Endothelial cell of umbilical vein (primary cell): ENCODE results near the gene GOLIM4. TPM values are rescaled to one million over a fixed set of nuclear protein-coding genes. Genes with fewer than 3 reads are reported as not detected.

Experiments
- BruUV-seq: library from RNA; stranded (reverse); fragments of 400-500 nt; replicated peaks from 2 replicates; lab custom pipeline; 2021; lab: Mats Ljungman, UMichigan
- CTCF ChIA-PET: fragments of 300-600, 350-600 bp; sonication (Branson Sonifier 250); formaldehyde crosslinking; loops from one replicate; lab custom pipeline; 2021; ENCODE audit warnings: antibody characterized with exemption, inconsistent platforms; lab: Charles Lee
- POLR2A ChIA-PET: fragments of 300-600, 350-600 bp; sonication (Branson Sonifier 250); formaldehyde crosslinking; loops from one replicate; lab custom pipeline; 2021; ENCODE audit warnings: antibody characterized with exemption, inconsistent platforms; lab: Charles Lee
- DNase-seq: peaks from one replicate; pipeline ENCODE4 v3.0.0-alpha.2; 2011; ENCODE audit warnings: low read depth, low spot score
- FAIRE-seq: peaks from 2 replicates; lab custom pipeline; 2011; peaks lifted over from hg19 to GRCh38; lab: Jason Lieb, UNC
- H2AFZ ChIP-seq: 2 replicates; pipeline ENCODE4 v1.6.0; 2012; ENCODE audit warnings: low read depth, low read length, control low read depth, inconsistent platforms
- H3K27ac ChIP-seq: 2 replicates; pipeline ENCODE4 v1.5.1; 2011; ENCODE audit warnings: low read depth, mild to moderate bottlenecking, control low read depth, low read length, moderate library complexity; ENCODE audit not compliant: insufficient read depth
- H3K27me3 ChIP-seq, 2 experiments: 2 replicates each; pipeline versions ENCODE4 v1.6.0 to v1.6.1; 2011; ENCODE audit warnings: low read length in 2 of 2, mixed read lengths in 1 of 2; ENCODE audit not compliant: control insufficient read depth in 2 of 2, insufficient read depth in 2 of 2
- H3K36me3 ChIP-seq, 2 experiments: 2 replicates in 1 of 2; 3 replicates in 1 of 2; pipeline ENCODE4 v1.5.1; 2011; ENCODE audit warnings: low read length in 2 of 2, mild to moderate bottlenecking in 1 of 2, moderate library complexity in 1 of 2; ENCODE audit not compliant: control insufficient read depth in 2 of 2, insufficient read depth in 2 of 2; ENCODE audit errors: extremely low read depth in 1 of 2
- H3K4me1 ChIP-seq: 3 replicates; pipeline ENCODE4 v1.5.1; 2011; ENCODE audit warnings: mild to moderate bottlenecking, low read length; ENCODE audit not compliant: control insufficient read depth, insufficient read depth; ENCODE audit errors: extremely low read depth
- H3K4me2 ChIP-seq: 2 replicates; pipeline ENCODE4 v1.6.1; 2011; ENCODE audit warnings: low read length, control low read depth, mixed read lengths; ENCODE audit not compliant: insufficient read depth
- H3K4me3 ChIP-seq, 3 experiments: fragments of 200-600 bp in 1 of 3; sonication (generic), shearing (Covaris generic) in 1 of 3; replicated peaks in 1 of 3; 2 replicates each; pipeline ENCODE4 v1.5.1; 2011 to 2016; ENCODE audit warnings: control low read depth in 3 of 3, low read length in 3 of 3, mild to moderate bottlenecking in 2 of 3, inconsistent platforms in 1 of 3, low read depth in 1 of 3, moderate library complexity in 1 of 3; ENCODE audit not compliant: insufficient read depth in 1 of 3
- H3K79me2 ChIP-seq: 2 replicates; pipeline ENCODE4 v1.6.0; 2012; ENCODE audit warnings: low read length, inconsistent platforms; ENCODE audit not compliant: control insufficient read depth, insufficient read depth
- H3K9ac ChIP-seq: replicated peaks from 2 replicates; pipeline ENCODE3; 2011; ENCODE audit warnings: low read length, control low read depth; ENCODE audit not compliant: insufficient read depth; ENCODE audit errors: extremely low read depth
- H3K9me1 ChIP-seq: replicated peaks from 3 replicates; pipeline ENCODE4 v1.6.0; 2011; ENCODE audit warnings: mild to moderate bottlenecking, low read length; ENCODE audit not compliant: control insufficient read depth, insufficient read depth; ENCODE audit errors: extremely low read depth
- H3K9me3 ChIP-seq: replicated peaks from 2 replicates; pipeline ENCODE4 v1.5.1; 2012; ENCODE audit warnings: low read length, inconsistent platforms; ENCODE audit not compliant: control insufficient read depth, insufficient read depth
- H4K20me1 ChIP-seq: replicated peaks from 2 replicates; pipeline ENCODE3; 2011; ENCODE audit warnings: mild to moderate bottlenecking, low read length; ENCODE audit not compliant: control insufficient read depth, insufficient read depth; ENCODE audit errors: extremely low read depth
- CTCF ChIP-seq, 2 donors: IDR thresholded peaks; 1 replicate in 1 of 2; 2 replicates in 1 of 2; pipeline ENCODE4 v1.5.1; 2011; ENCODE audit warnings: low read length in 2 of 2, mild to moderate bottlenecking in 2 of 2, moderate library complexity in 2 of 2, control low read depth in 1 of 2, inconsistent platforms in 1 of 2, low read depth in 1 of 2; ENCODE audit not compliant: insufficient read depth in 1 of 2; ENCODE audit errors: extremely low read depth in 1 of 2
- FOS ChIP-seq: IDR thresholded peaks from 2 replicates; pipeline ENCODE4 v1.6.1; 2011; ENCODE audit warnings: mild to moderate bottlenecking, low read length, moderate library complexity, borderline replicate concordance; ENCODE audit not compliant: insufficient read depth
- GATA2 ChIP-seq: IDR thresholded peaks from 2 replicates; pipeline ENCODE4 v1.7.0; 2011; ENCODE audit warnings: low read depth, mild to moderate bottlenecking, moderate library complexity, mixed read lengths, low read length; ENCODE audit not compliant: insufficient read length, insufficient read depth
- JUN ChIP-seq: IDR thresholded peaks from 2 replicates; pipeline ENCODE4 v1.6.1; 2011; ENCODE audit warnings: borderline replicate concordance, low read depth; ENCODE audit not compliant: insufficient read length, insufficient read depth
- POLR2A ChIP-seq: IDR thresholded peaks from 2 replicates; pipeline ENCODE4 v1.6.1; 2012; ENCODE audit warnings: low read depth, mild to moderate bottlenecking, control low read depth, low read length
- POLR2AphosphoS5 ChIP-seq: IDR thresholded peaks from 2 replicates; pipeline ENCODE4 v1.6.1; 2012; ENCODE audit warnings: low read depth, mild to moderate bottlenecking, control low read depth, low read length, moderate library complexity; ENCODE audit not compliant: insufficient read depth
- dilution Hi-C: fragments of 300-500 bp; cut with MboI; formaldehyde crosslinking; loops from one replicate; pipeline ENCODE4 v1.15.0; 2019; ENCODE audit warnings: low sequenced_read_pairs; ENCODE audit not compliant: extremely low pct_ligation_motif_present
- intact Hi-C: fragments of 100-400 bp; cut with micrococcal nuclease; formaldehyde crosslinking; loops from one replicate; pipeline ENCODE4 v1.10.0; 2022
- polyA plus RNA-seq, 4 experiments: library from polyadenylated mRNA; depleted of rRNA in 3 of 4; stranded (reverse) in 3 of 4; unstranded in 1 of 4; fragments of >200 nt; gene quantifications; 2 replicates each; pipeline versions ENCODE4 v1.2.1 to v1.2.3, GENCODE V29; 2011 to 2012; ENCODE audit warnings: missing spikeins in 1 of 4
- total RNA-seq: library from RNA; stranded (reverse); gene quantifications from 2 replicates; pipeline ENCODE4 v1.2.3, GENCODE V29; 2021

Gene GOLIM4
- total and polyA plus RNA-seq, 2 donors (not counting 3 experiments of a cell fraction or from before 2014, with no cell fraction given) = 11.7 to 40.8 TPM

GRCh38 chr3:168123201-168124176, 27.8 kb upstream of the GOLIM4 start:
- dilution Hi-C loops = no loop called here
- DNase-seq (no peak), FAIRE-seq (no peak)
- Histone ChIP-seq H4K20me1 (no peaks in the 10 kb centered on the region), H3K27me3 (no peaks in the 10 kb centered on the region), H3K4me3 (no peak overlapping the region), H3K9me1 (no peaks in the 10 kb centered on the region), H3K79me2 (no peaks in the 10 kb centered on the region), H3K27ac (no peak overlapping the region), H3K4me1 (no peaks in the 10 kb centered on the region), H3K9ac (no peak overlapping the region), H2AFZ (no peak overlapping the region), H3K36me3 (no peaks in the 10 kb centered on the region), H3K4me2 (no peak overlapping the region), H3K9me3 (no peaks in the 10 kb centered on the region)
- intact Hi-C loops = no loop called here
- TF ChIP-seq POLR2A (no peak), CTCF (IDR thresholded peaks at IDR 0.05; ENCODE audit: extremely low read depth in 1 of 2, insufficient read depth in 1 of 2, low read depth in 1 of 2, low read length in 2 of 2) (no peak), POLR2AphosphoS5 (no peak), FOS (no peak), JUN (no peak), GATA2 (no peak)
- no TSS peak for BruUV-seq
- POLR2A ChIA-PET = no interaction called here
- CTCF ChIA-PET = interaction anchor here (1.5 kb wide), 1 partner anchor 76 kb away, joined by 7 read pairs; no protein-coding TSS in a partner anchor
